SU-DHL-6 (cell line): ENCODE results near the gene MAGED1.

Experiments
- H2AFZ ChIP-seq: fragments of 200-600 bp; sonication (generic); 2 replicates; pipeline ENCODE4 v1.6.1; 2014; ENCODE audit warnings: low read depth, mild to moderate bottlenecking, moderate library complexity, mixed read lengths, antibody characterized with exemption, low read length; ENCODE audit not compliant: severe bottlenecking
- H3F3A ChIP-seq: fragments of 200-600 bp; shearing (Covaris generic); 2 replicates; pipeline ENCODE4 v1.6.0; 2016; ENCODE audit warnings: antibody characterized with exemption, mild to moderate bottlenecking; ENCODE audit not compliant: insufficient read depth
- H3K27ac ChIP-seq: fragments of 200-600 bp; sonication (generic); 2 replicates; pipeline ENCODE4 v1.5.1; 2016; ENCODE audit warnings: low read depth, mild to moderate bottlenecking, low read length, moderate library complexity, mixed read lengths
- H3K27me3 ChIP-seq: fragments of 200-600 bp; sonication (generic), shearing (Covaris generic); 2 replicates; pipeline ENCODE4 v1.6.0; 2014; ENCODE audit warnings: mild to moderate bottlenecking, low read length
- H3K36me3 ChIP-seq: fragments of 200-600 bp; sonication (generic); 2 replicates; pipeline ENCODE4 v1.6.1; 2014; ENCODE audit warnings: mild to moderate bottlenecking, low read length, mixed read lengths
- H3K4me2 ChIP-seq: fragments of 300-600, 200-600 bp; shearing (Covaris generic), sonication (generic); 2 replicates; pipeline ENCODE4 v1.6.0; 2014; ENCODE audit warnings: low read length, low read depth, mild to moderate bottlenecking; ENCODE audit not compliant: poor library complexity, severe bottlenecking
- H3K4me3 ChIP-seq: fragments of 200-600 bp; sonication (generic); 2 replicates; pipeline ENCODE4 v1.5.1; 2014; ENCODE audit warnings: antibody characterized with exemption, low read length, mild to moderate bottlenecking, mixed read lengths; ENCODE audit not compliant: insufficient read depth, poor library complexity, severe bottlenecking
- H3K79me2 ChIP-seq: fragments of 200-600 bp; sonication (generic); 2 replicates; pipeline ENCODE4 v1.6.1; 2014; ENCODE audit warnings: mild to moderate bottlenecking, low read length, moderate library complexity; ENCODE audit not compliant: insufficient read depth
- H3K9ac ChIP-seq: fragments of 200-600 bp; sonication (generic); 2 replicates; pipeline ENCODE4 v1.7.0; 2014; ENCODE audit warnings: mild to moderate bottlenecking, low read length
- H3K9me2 ChIP-seq: fragments of 200-600 bp; sonication (generic); replicated peaks from 2 replicates; pipeline ENCODE4 v1.6.1; 2014; ENCODE audit warnings: low read length; ENCODE audit not compliant: insufficient read depth
- H3K9me3 ChIP-seq: fragments of 200-600 bp; sonication (generic); 2 replicates; pipeline ENCODE4 v1.6.1; 2014; ENCODE audit warnings: low read length, mixed read lengths; ENCODE audit not compliant: insufficient read depth
- H4K20me1 ChIP-seq: fragments of 200-600 bp; sonication (generic); 2 replicates; pipeline ENCODE4 v1.6.1; 2014; ENCODE audit warnings: low read depth, mild to moderate bottlenecking, antibody characterized with exemption, low read length, moderate library complexity, mixed read lengths
- CTCF ChIP-seq: fragments of 200-600 bp; sonication (generic); IDR thresholded peaks from one replicate; pipeline ENCODE4 v1.5.1; 2017; ENCODE audit warnings: antibody characterized with exemption, mild to moderate bottlenecking, low read length, moderate library complexity; ENCODE audit not compliant: insufficient read depth, poor library complexity, severe bottlenecking
- EZH2phosphoT487 ChIP-seq: fragments of 200-600 bp; sonication (generic), shearing (Covaris generic); conservative IDR thresholded peaks from 2 replicates; pipeline ENCODE4 v1.6.1; 2018; ENCODE audit warnings: mild to moderate bottlenecking, antibody characterized with exemption, low read length, moderate library complexity, mixed read lengths

MAGED1 gene

GRCh38 chrX:51852096-51852495, 41.3 kb upstream of the MAGED1 start:
- Histone ChIP-seq H3K79me2 (peaks cover 11% of the 10 kb centered on the region), H3K36me3 (peaks cover under 1% of the 10 kb centered on the region; the same call in 1 of the 2 replicates), H3K4me2 (no peak overlapping the region), H3K9me3 (no peaks in the 10 kb centered on the region), H3F3A (no peaks in the 10 kb centered on the region), H3K4me3 (no peak overlapping the region), H3K9me2 (no peaks in the 10 kb centered on the region), H4K20me1 (no peaks in the 10 kb centered on the region), H3K27ac (no peak overlapping the region), H3K9ac (no peak overlapping the region), H3K27me3 (no peaks in the 10 kb centered on the region), H2AFZ (no peak overlapping the region)
- TF ChIP-seq EZH2phosphoT487 (no peak), CTCF (no peak)

- Histone ChIP-seq H3K79me2 (peaks cover 11% of the 10 kb centered on the region), H2AFZ (no peak overlapping the region), H3F3A (no peaks in the 10 kb centered on the region), H3K9me2 (no peaks in the 10 kb centered on the region), H3K9me3 (no peaks in the 10 kb centered on the region), H3K9ac (no peak overlapping the region), H3K4me3 (no peak overlapping the region), H3K27ac (no peak overlapping the region), H3K36me3 (peaks cover 3% of the 10 kb centered on the region; the same call in 1 of the 2 replicates), H4K20me1 (no peaks in the 10 kb centered on the region), H3K27me3 (no peaks in the 10 kb centered on the region), H3K4me2 (no peak overlapping the region)
- TF ChIP-seq CTCF (no peak), EZH2phosphoT487 (no peak)
Observed at GRCh38 chrX:51852621-51853020, 40.8 kb upstream of the MAGED1 start.

- no peak overlapping the region for H3K4me2 ChIP-seq
Observed at GRCh38 chrX:51853251-51853650, 40.2 kb upstream of the MAGED1 start.

More at GRCh38 chrX:51853251-51853650, 40.2 kb upstream of the MAGED1 start:
- no peak overlapping the region for H3K9ac ChIP-seq
- H3K79me2 ChIP-seq: peaks cover 11% of the 10 kb centered on the region
- H4K20me1 ChIP-seq: no peaks in the 10 kb centered on the region
- TF ChIP-seq CTCF (no peak), EZH2phosphoT487 (no peak)
- H3K36me3 ChIP-seq: peaks cover 3% of the 10 kb centered on the region; the same call in 1 of the 2 replicates
- no peak overlapping the region for H3K4me3 ChIP-seq
- no peaks in the 10 kb centered on the region for H3K9me2 ChIP-seq
- H3K27ac ChIP-seq: no peak overlapping the region
- H3K27me3 ChIP-seq: no peaks in the 10 kb centered on the region
- H3F3A ChIP-seq: no peaks in the 10 kb centered on the region
- H2AFZ ChIP-seq: no peak overlapping the region
- H3K9me3 ChIP-seq: no peaks in the 10 kb centered on the region
